ENCODE measurements around the gene FAH.

FAH gene

DNA sequence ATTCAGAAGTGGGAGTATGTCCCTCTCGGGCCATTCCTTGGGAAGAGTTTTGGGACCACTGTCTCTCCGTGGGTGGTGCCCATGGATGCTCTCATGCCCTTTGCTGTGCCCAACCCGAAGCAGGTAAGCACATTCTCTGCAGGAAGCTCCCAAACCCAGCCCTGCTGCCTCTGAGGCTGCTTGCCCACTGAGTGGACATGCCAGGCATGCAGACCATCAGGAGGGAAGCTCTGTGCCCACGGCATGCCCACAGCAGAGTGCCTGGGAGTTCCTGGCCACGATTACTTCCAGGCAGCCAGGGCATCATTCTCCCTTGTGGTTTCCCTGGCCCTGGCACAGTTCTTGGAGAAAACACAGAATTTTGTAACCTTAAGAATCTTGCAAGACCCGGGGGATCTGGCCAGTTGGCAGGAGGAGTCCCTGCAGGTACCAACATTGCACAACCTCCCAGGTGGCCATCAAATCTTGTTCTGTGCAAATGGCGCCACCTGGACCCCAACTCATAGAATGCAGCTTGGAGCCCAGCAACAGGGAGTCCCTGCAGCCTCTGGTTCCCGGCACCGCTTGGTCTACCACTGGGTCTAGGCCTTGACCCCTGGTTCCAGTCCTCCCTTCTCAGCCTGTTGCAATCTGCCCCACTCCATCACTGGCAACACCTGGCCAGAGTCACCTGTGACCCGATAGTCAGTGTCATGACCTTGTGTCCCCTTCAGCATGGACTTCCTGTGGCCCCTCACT is 20.4 kb downstream of the FAH start:
- H3K27me3 Mint-ChIP-seq = no peaks in the 10 kb centered on the region
- H3K4me1 Mint-ChIP-seq = no peaks in the 10 kb centered on the region
- peaks cover 12% of the 10 kb centered on the region for H3K36me3 Mint-ChIP-seq (ENCODE audit: low read depth)
- no peak overlapping the region for H3K27ac Mint-ChIP-seq
- H3K9me3 Mint-ChIP-seq = no peaks in the 10 kb centered on the region
- peak; percentile 69 for DNase-seq
- peak; percentile 64 for ATAC-seq
- no peak overlapping the region for H3K4me3 Mint-ChIP-seq

DNA sequence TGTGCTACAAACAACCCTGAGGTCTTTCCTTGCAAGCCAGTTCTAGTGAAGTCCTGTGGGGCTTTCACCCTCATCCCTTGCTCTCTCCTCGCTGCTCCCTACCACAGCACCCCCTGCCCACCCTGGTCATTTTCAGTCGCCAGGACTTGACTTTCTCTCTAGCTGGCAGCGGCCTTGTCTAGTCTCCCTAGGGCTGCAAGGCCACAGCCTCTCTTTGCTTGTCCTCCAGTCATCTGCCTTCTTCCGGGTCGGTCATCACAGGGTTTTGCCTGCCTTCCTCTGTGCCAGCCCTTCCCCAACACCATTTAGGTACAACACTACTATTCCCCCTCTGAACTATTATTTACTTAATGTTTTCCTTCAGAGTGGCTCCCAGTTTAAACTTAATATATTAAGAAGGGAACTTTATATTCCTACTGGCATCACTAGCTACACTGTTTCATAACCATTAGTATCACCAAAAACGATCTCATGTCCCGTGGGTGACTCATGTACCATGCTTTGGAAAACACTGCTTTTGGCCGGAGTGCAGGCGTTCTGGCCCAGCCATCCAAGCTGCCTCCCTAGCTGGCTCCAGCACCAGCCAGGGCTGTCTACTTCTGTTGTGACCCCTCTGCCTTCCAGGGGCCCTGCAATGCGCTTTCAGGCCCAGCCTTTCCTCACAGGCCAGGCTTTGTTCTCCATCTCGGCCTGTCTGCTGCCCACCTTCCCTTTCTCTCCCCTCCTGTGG is 21.4 kb downstream of the FAH start:
- H3K4me3 Mint-ChIP-seq = no peak overlapping the region
- ATAC-seq (no peak), DNase-seq (no peak)
- no peaks in the 10 kb centered on the region for H3K27me3 Mint-ChIP-seq
- no peaks in the 10 kb centered on the region for H3K4me1 Mint-ChIP-seq
- peaks cover 13% of the 10 kb centered on the region for H3K36me3 Mint-ChIP-seq (ENCODE audit: low read depth)
- no peaks in the 10 kb centered on the region for H3K9me3 Mint-ChIP-seq
- no peak overlapping the region for H3K27ac Mint-ChIP-seq

DNA sequence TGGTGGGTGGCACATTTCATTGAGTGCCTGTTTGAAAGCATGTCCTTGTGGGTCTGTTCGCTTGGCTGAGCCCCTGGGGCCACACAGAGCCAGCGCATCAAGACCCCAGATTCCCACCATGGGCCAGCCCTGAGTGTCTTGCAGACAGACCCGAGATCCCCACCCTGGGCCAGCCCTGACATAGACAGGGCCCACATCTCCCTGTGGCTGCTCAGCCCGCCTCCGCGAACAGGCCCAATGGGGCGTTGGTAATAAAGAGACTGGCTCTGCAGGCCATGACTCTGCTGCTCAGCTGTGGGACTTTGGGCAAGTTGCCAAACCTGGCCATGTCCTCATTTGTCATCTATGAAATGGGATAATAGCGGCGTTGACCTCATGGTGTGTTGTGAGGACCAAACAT is 22.6 kb downstream of the FAH start:
- DNase-seq (no peak), ATAC-seq (no peak)
- Mint-ChIP-seq H3K36me3 (ENCODE audit: low read depth) (peaks cover 12% of the 10 kb centered on the region), H3K4me1 (no peaks in the 10 kb centered on the region), H3K27ac (no peak overlapping the region), H3K4me3 (no peak overlapping the region), H3K27me3 (no peaks in the 10 kb centered on the region), H3K9me3 (no peaks in the 10 kb centered on the region)

DNA sequence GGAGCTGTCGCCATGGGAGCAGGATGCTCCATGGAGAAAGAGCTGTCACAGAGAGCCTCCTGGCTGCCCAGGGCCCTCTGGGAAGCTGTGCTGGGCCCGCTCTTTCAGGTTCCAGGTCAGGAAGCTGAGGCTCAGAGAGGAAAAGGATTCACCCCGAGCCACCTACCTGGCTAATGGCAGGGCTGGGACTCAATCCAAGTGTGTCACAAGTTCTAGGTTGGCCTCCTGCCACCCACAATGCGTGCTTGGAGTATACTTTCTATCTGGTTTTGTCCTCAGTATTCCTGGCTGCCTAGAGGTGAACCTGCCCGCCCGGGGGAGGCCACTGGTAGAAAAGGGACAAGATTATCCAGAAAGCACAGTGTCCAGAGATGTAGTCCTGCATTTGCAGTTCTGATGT is 23.6 kb downstream of the FAH start:
- Mint-ChIP-seq H3K27ac (no peak overlapping the region), H3K36me3 (ENCODE audit: low read depth) (peaks cover 9% of the 10 kb centered on the region), H3K9me3 (no peaks in the 10 kb centered on the region), H3K4me1 (no peaks in the 10 kb centered on the region), H3K27me3 (no peaks in the 10 kb centered on the region), H3K4me3 (no peak overlapping the region)
- DNase-seq = no peak
- no peak for ATAC-seq

DNA sequence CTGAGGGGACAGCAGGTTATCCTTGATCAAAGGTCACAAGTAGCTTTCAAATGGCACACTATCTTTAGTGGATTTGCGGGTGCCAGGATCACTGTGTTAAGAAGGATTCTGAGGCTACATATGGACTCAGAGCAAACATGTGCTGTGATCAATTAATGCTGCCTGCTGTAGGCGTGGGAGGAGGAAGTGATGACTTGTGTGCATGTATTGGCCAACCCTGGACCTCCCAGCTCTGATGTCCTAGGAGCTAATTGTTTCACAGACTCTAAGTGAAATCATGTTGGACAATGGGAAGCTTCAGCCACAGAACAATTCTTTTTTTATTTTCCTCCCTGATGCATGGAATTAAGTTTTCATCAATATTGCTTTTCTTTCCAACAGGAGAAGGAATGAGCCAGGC is 24.4 kb downstream of the FAH start:
- Mint-ChIP-seq H3K27me3 (no peaks in the 10 kb centered on the region), H3K4me1 (no peaks in the 10 kb centered on the region), H3K4me3 (no peak overlapping the region), H3K36me3 (ENCODE audit: low read depth) (peaks cover 13% of the 10 kb centered on the region), H3K9me3 (no peaks in the 10 kb centered on the region), H3K27ac (no peak overlapping the region)
- ATAC-seq = no peak
- no peak for DNase-seq

DNA sequence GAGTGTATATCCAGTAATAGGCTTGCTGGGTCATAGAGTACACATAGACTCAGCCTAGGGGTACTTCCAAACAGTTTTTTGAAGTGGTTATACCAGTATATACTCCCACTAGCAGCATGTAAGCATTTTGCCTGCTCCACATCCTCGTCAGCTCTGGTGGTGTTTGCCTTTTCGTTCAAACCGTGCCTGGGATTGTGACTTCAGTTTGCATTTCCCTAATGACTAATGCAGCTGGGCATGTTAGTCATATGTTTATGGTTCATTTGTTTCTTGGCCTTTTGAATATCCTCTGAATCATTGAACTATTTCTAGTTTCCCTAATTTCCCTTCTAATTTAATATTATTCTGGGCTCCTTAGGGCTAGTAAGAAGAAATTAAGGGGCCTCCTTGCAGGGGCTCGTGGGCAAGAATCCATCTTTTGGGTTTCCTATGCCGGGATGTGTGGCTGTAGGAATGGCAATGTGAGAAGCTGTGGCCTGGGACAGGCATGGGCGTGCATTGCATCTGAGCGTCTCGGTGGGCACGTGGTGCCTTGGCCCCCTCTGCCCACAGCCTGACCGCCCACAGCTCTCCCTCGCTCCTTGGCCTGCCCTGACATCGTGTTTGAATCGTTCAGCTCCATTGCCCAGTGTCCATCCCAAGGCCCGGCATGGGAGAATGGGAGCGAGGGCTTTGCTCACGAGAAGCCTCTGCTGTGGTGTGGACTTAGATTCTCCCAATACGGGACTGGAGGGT is 26.4 kb downstream of the FAH start:
- no peak overlapping the region for H3K4me3 Mint-ChIP-seq
- no peaks in the 10 kb centered on the region for H3K4me1 Mint-ChIP-seq
- H3K36me3 Mint-ChIP-seq (ENCODE audit: low read depth) = peaks cover 16% of the 10 kb centered on the region
- no peak overlapping the region for H3K27ac Mint-ChIP-seq
- H3K27me3 Mint-ChIP-seq = no peaks in the 10 kb centered on the region
- DNase-seq (no peak), ATAC-seq (no peak)
- H3K9me3 Mint-ChIP-seq = no peaks in the 10 kb centered on the region

DNA sequence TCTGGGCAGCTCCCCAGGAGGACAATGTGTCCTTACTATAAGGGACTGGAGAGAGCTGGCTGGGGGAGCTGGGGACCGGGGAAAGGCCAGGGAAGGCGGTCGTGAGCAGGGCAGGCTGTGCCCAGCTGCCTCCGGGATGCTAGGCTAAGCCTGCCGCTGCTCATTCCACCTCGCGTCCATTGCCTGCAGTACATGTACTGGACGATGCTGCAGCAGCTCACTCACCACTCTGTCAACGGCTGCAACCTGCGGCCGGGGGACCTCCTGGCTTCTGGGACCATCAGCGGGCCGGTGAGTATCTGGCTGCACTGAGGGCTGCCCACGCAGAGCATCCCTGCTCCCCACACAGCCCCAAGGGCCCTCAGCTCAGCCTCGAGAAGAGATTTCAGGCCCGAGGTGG is 27.1 kb downstream of the FAH start:
- no peak overlapping the region for H3K27ac Mint-ChIP-seq
- H3K9me3 Mint-ChIP-seq = no peaks in the 10 kb centered on the region
- H3K36me3 Mint-ChIP-seq (ENCODE audit: low read depth) = peaks cover 19% of the 10 kb centered on the region
- no peaks in the 10 kb centered on the region for H3K4me1 Mint-ChIP-seq
- DNase-seq (no peak), ATAC-seq (no peak)
- no peaks in the 10 kb centered on the region for H3K27me3 Mint-ChIP-seq
- H3K4me3 Mint-ChIP-seq = no peak overlapping the region

DNA sequence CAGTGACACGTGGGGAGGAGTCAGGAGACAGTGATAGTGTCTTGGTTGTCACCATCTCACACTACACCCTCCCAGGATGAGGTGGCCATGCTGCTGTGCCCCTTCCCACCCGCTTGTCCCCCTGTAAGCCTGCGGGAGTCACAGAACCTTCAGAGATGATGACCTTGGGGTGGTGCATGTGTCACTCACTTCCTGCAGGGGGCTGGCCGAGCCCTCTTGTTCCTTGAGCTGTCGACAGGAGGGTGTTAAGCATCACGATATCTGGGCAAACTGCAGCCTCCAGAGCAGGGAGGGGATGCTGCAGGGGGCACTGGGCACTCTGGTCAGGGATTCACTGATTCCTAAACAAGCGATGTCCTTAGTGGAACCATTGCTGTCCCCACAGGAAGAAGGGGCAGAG is 27.7 kb downstream of the FAH start:
- DNase-seq (no peak), ATAC-seq (no peak)
- H3K9me3 Mint-ChIP-seq = no peaks in the 10 kb centered on the region
- peaks cover 23% of the 10 kb centered on the region for H3K36me3 Mint-ChIP-seq (ENCODE audit: low read depth)
- H3K27ac Mint-ChIP-seq = no peak overlapping the region
- H3K4me1 Mint-ChIP-seq = no peaks in the 10 kb centered on the region
- no peaks in the 10 kb centered on the region for H3K27me3 Mint-ChIP-seq
- H3K4me3 Mint-ChIP-seq = no peak overlapping the region

DNA sequence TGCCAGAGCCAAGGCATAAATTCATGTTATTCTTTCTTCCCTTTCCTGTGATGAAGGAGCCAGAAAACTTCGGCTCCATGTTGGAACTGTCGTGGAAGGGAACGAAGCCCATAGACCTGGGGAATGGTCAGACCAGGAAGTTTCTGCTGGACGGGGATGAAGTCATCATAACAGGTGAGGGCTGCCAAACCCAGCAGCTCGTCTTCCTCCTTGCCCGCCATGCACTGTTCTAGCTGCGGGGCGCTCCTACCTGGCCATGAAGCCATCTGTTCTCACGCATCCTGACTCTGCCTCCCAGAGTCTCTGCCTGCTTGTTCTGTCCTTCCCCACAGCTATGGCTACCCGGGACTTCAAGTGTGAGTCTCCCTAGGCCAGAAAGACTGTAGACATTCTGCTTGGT is 28.2 kb downstream of the FAH start:
- Mint-ChIP-seq H3K27ac (no peak overlapping the region), H3K9me3 (no peaks in the 10 kb centered on the region), H3K4me3 (no peak overlapping the region), H3K27me3 (no peaks in the 10 kb centered on the region), H3K36me3 (ENCODE audit: low read depth) (peaks cover 24% of the 10 kb centered on the region), H3K4me1 (no peaks in the 10 kb centered on the region)
- no peak for DNase-seq
- ATAC-seq = no peak

DNA sequence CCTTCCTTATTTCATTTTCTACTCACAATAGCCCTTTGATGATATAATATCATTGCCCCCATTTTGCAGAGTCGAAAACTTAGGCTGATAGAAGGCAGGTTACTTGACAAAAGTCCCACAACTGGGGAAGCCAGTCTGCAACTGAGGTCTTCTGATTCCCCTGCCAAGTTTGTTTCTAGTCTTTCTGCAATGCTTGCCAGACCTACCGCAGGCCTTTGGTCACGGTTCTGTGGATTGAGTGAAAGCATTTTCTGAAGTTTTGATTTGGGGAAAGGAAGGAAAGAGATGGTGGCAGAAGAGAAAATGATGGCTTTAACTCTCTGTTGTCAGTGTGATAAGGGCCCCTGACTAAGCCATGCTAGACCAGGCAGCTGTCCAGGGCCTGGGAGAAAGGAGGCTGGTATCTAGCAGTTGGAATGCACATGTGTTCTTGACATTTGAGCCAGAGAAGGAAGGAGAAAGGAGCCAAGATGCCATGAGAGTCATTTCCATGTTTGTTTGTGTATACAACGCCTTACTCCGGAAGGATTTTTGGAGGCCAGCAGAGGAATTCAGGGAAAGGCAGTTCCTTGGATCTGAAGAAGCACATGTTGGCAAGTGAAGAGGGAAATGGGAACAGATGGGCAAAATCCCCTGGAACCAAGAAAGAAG is 29.9 kb downstream of the FAH start:
- H3K27ac Mint-ChIP-seq = no peak overlapping the region
- ATAC-seq = no peak

DNA sequence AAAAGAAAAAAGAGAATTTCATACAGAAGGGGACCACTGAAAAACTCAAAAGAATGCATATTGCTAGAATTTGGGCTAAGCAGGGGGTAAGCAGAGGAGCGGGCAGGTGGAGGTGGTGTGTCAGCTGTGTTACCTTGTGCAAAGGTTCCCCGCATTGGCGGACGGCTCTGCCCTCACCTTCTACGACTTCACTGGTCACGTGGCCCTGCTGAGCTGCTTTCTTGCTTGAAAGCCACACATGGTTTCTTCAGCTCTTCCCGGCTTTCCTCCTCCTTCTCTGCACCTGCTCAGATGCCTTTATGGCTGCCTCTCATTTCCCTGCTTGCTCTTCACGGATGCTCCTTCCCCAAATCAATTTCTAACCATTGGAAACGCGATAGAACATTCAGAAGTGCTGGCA is 30.5 kb downstream of the FAH start:
- ATAC-seq (no peak), DNase-seq (no peak)
- H3K9me3 Mint-ChIP-seq = no peaks in the 10 kb centered on the region
- H3K27me3 Mint-ChIP-seq = no peaks in the 10 kb centered on the region
- peaks cover 25% of the 10 kb centered on the region for H3K36me3 Mint-ChIP-seq (ENCODE audit: low read depth)
- H3K27ac Mint-ChIP-seq = no peak overlapping the region
- no peaks in the 10 kb centered on the region for H3K4me1 Mint-ChIP-seq
- no peak overlapping the region for H3K4me3 Mint-ChIP-seq

More for the DNA sequence above, 29.9 kb downstream of the FAH start:
- Mint-ChIP-seq H3K36me3 (ENCODE audit: low read depth) (peaks cover 25% of the 10 kb centered on the region), H3K9me3 (no peaks in the 10 kb centered on the region), H3K27me3 (no peaks in the 10 kb centered on the region), H3K4me1 (no peaks in the 10 kb centered on the region), H3K4me3 (no peak overlapping the region)
- DNase-seq = no peak

DNA sequence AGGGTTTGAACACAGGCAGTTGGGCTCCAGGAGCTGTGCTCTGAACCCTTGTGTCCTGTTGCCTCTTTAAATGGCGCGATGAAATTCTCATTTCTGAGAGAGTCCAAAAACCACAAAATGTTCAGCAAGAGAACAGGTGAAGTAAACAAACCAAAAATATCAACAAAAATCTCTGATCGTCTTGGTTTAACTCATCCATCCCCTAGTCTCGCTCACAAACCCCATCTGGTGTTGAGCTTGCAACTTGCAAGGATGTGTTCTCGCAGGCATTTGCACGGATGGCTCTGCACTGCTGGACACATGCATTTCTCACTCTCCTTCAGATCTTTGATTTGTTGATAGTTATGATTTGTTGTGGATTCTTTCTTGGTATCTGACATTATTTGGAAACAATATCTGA is 31.1 kb downstream of the FAH start:
- Mint-ChIP-seq H3K4me1 (no peaks in the 10 kb centered on the region), H3K27me3 (no peaks in the 10 kb centered on the region), H3K9me3 (no peaks in the 10 kb centered on the region), H3K36me3 (ENCODE audit: low read depth) (peaks cover 24% of the 10 kb centered on the region), H3K27ac (no peak overlapping the region), H3K4me3 (no peak overlapping the region)
- no peak for DNase-seq
- no peak for ATAC-seq

DNA sequence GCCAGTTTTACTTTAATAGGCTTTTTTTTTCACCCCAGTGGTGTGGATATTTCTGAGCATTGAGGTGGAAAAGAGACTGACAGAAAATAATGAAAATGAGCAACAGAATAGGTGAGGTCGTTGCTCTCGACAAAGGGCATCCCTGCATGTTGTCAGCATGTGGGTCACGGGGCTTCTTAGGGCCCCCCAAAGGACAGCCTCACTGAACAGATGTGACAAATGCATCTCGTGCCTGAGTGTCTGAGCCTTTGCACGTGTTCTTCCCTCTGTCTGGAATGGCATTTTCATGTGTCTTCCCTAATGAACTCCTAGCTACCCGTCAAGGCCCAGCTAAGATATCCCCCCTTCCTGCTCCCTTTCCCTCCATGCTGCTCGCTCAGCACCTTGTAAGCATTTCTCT is 31.8 kb downstream of the FAH start:
- H3K27me3 Mint-ChIP-seq = no peaks in the 10 kb centered on the region
- no peaks in the 10 kb centered on the region for H3K9me3 Mint-ChIP-seq
- no peak overlapping the region for H3K4me3 Mint-ChIP-seq
- no peaks in the 10 kb centered on the region for H3K4me1 Mint-ChIP-seq
- ATAC-seq (no peak), DNase-seq (no peak)
- H3K27ac Mint-ChIP-seq = no peak overlapping the region
- H3K36me3 Mint-ChIP-seq (ENCODE audit: low read depth) = peaks cover 25% of the 10 kb centered on the region

DNA sequence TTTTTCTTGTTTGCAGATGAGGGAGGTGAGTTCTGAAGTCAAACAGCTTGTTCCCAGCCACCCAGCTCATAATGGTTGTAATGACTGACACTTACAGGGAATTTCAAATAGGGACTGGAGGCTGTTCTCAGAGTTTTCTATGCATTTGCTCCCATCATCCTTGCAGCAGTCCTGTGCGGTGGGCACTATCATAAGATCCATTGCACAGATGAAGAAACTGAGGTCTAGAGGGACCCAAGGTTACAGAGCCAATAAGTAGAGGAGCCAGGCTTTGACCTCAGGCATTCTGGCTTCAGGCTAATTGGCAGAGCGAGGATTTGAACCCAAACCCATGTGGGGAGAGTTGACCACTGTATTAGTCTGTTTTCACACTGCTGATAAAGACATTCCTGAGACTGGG is 32.4 kb downstream of the FAH start:
- Mint-ChIP-seq H3K36me3 (ENCODE audit: low read depth) (peaks cover 25% of the 10 kb centered on the region), H3K4me1 (no peaks in the 10 kb centered on the region), H3K27me3 (no peaks in the 10 kb centered on the region), H3K9me3 (no peaks in the 10 kb centered on the region), H3K4me3 (no peak overlapping the region), H3K27ac (no peak overlapping the region)
- no peak for DNase-seq
- ATAC-seq = no peak

DNA sequence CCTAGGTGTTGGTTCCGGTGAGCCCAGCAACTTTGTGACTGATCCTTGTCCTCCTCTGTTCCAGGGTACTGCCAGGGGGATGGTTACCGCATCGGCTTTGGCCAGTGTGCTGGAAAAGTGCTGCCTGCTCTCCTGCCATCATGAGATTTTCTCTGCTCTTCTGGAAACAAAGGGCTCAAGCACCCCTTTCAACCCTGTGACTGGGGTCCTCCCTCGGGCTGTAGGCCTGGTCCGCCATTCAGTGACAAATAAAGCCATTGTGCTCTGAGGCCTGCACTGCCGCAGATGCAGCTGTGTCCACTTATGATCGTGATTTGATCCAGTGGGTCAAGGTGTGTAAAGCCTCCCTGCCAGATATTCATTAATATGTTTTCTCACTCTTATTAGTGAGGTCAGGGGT is 33.3 kb downstream of the FAH start:
- Mint-ChIP-seq H3K36me3 (ENCODE audit: low read depth) (peaks cover 25% of the 10 kb centered on the region), H3K4me1 (no peaks in the 10 kb centered on the region), H3K9me3 (no peaks in the 10 kb centered on the region), H3K27me3 (no peaks in the 10 kb centered on the region), H3K27ac (no peak overlapping the region), H3K4me3 (no peak overlapping the region)
- ATAC-seq = no peak
- no peak for DNase-seq

Measured in activated naive CD8-positive, alpha-beta T cell treated with anti-CD3 and anti-CD28 coated beads, Interleukin-2, amount 50 U/mL, for 24 hours (primary cell).